HG03342 (cell line): ENCODE measurements around the gene SLC48A1.

Source experiments
- ATAC-seq: cut with Tn5 transposase; IDR thresholded peaks from one replicate; pipeline ENCODE4 v1.9.1; 2021; ENCODE audit warnings: mild to moderate bottlenecking, moderate library complexity; ENCODE audit not compliant: unreplicated experiment

Gene SLC48A1

GRCh38 chr12:47789712-47790489 lies 16.9 kb downstream of the SLC48A1 start:
- ATAC-seq: no peak

- no peak for ATAC-seq
Measured at GRCh38 chr12:47790676-47791350, 17.8 kb downstream of the SLC48A1 start.

- no peak for ATAC-seq
Measured at GRCh38 chr12:47791351-47791746, 18.3 kb downstream of the SLC48A1 start.

- ATAC-seq: no peak
Measured at GRCh38 chr12:47791874-47792273, 18.8 kb downstream of the SLC48A1 start.

GRCh38 chr12:47793015-47793681 lies 20.1 kb downstream of the SLC48A1 start:
- ATAC-seq: no peak

GRCh38 chr12:47794679-47795078 lies 21.6 kb downstream of the SLC48A1 start:
- no peak for ATAC-seq

GRCh38 chr12:47795121-47795813 lies 22.2 kb downstream of the SLC48A1 start:
- ATAC-seq: no peak

GRCh38 chr12:47795814-47796411 lies 22.9 kb downstream of the SLC48A1 start:
- ATAC-seq: no peak

- ATAC-seq: peak; percentile 60
Measured at GRCh38 chr12:47797441-47797840, 24.4 kb downstream of the SLC48A1 start.

- no peak for ATAC-seq
Measured at GRCh38 chr12:47798382-47798948, 25.4 kb downstream of the SLC48A1 start.

- no peak for ATAC-seq
Measured at GRCh38 chr12:47799357-47799955, 26.4 kb downstream of the SLC48A1 start.

- ATAC-seq: no peak
Measured at GRCh38 chr12:47800582-47800981, 27.5 kb downstream of the SLC48A1 start.

- no peak for ATAC-seq
Measured at GRCh38 chr12:47801170-47801903, 28.3 kb downstream of the SLC48A1 start.

- ATAC-seq: no peak
Measured at GRCh38 chr12:47801904-47802246, 28.8 kb downstream of the SLC48A1 start.

GRCh38 chr12:47802312-47802711 lies 29.3 kb downstream of the SLC48A1 start:
- ATAC-seq: no peak

GRCh38 chr12:47803191-47803875 lies 30.3 kb downstream of the SLC48A1 start:
- ATAC-seq: no peak

GRCh38 chr12:47804171-47804570 lies 31.1 kb downstream of the SLC48A1 start:
- no peak for ATAC-seq

- no peak for ATAC-seq
Measured at GRCh38 chr12:47805417-47805816, 32.4 kb downstream of the SLC48A1 start.

GRCh38 chr12:47807338-47807737 lies 34.3 kb downstream of the SLC48A1 start:
- ATAC-seq: no peak
